Uterus (tissue), 4 donors: ENCODE measurements around the gene RALGPS2. TPM values are rescaled to one million over a fixed set of nuclear protein-coding genes. Genes with fewer than 3 reads are reported as not detected.

Experiments
- DNase-seq, 2 donors: peaks; one replicate each; pipeline ENCODE4 v3.0.0-alpha.2; 2019 to 2020
- H3K27ac ChIP-seq, 2 donors: fragments of 200-600 bp; sonication (generic); 1 replicate in 1 of 2; 2 replicates in 1 of 2; pipeline ENCODE4 v1.5.1; 2016 to 2018
- H3K27me3 ChIP-seq, 2 donors: fragments of 200-600 bp; sonication (generic); one replicate each; pipeline ENCODE4 v1.5.1; 2018 to 2019; ENCODE audit warnings: control low read depth in 1 of 2
- H3K36me3 ChIP-seq, 2 donors: fragments of 200-600 bp; sonication (generic); one replicate each; pipeline ENCODE4 v1.5.1; 2019; ENCODE audit warnings: control low read depth in 1 of 2
- H3K4me1 ChIP-seq, 2 donors: fragments of 200-600 bp; sonication (generic); one replicate each; pipeline ENCODE4 v1.5.1; 2018 to 2019; ENCODE audit warnings: control low read depth in 1 of 2
- H3K4me3 ChIP-seq, 2 donors: fragments of 200-600 bp; sonication (generic); 1 replicate in 1 of 2; 2 replicates in 1 of 2; pipeline ENCODE4 v1.5.1; 2018 to 2019; ENCODE audit warnings: mild to moderate bottlenecking in 1 of 2
- H3K9me3 ChIP-seq, 2 donors: fragments of 200-600 bp; sonication (generic); one replicate each; pipeline ENCODE4 v1.5.1; 2019; ENCODE audit warnings: control low read depth in 1 of 2
- CTCF ChIP-seq, 4 experiments: fragments of 200-600 bp in 2 of 4; fragments of 450-650 bp in 2 of 4; sonication (generic) in 2 of 4; IDR thresholded peaks; one replicate each; pipeline ENCODE4 v1.5.1; 2016 to 2019; ENCODE audit warnings: antibody characterized with exemption in 4 of 4, mild to moderate bottlenecking in 2 of 4, moderate library complexity in 1 of 4
- POLR2A ChIP-seq, 2 donors: fragments of 450-650 bp; IDR thresholded peaks; one replicate each; pipeline ENCODE4 v1.6.1; 2016; ENCODE audit warnings: antibody characterized with exemption in 2 of 2, mild to moderate bottlenecking in 1 of 2, moderate library complexity in 1 of 2
- intact Hi-C: fragments of 100-400 bp; cut with DNase I; formaldehyde crosslinking; loops from one replicate; pipeline ENCODE4 v1.15.1; 2023; ENCODE audit warnings: low total_unique reads
- total RNA-seq, 4 donors: library from RNA; depleted of rRNA in 3 of 4; stranded (reverse); fragments of >200 nt in 3 of 4; gene quantifications; one replicate each; pipeline versions ENCODE4 v1.1.0 to v1.2.4, GENCODE V29; 2014 to 2023
- donor health status: DM: yes; HTN: yes; CAD: no.

The RALGPS2 gene
- total RNA-seq, 4 donors from 2014 or later = 4.9 to 109 (median 24.7) TPM

- no peaks in the 10 kb centered on the region for H3K36me3 ChIP-seq
- intact Hi-C loops = no loop called here
- TF ChIP-seq POLR2A (IDR thresholded peaks at IDR 0.05) = no peak
- H3K27ac ChIP-seq = no peak overlapping the region
- DNase-seq = no peak
- no peaks in the 10 kb centered on the region for H3K9me3 ChIP-seq
- no peaks in the 10 kb centered on the region for H3K27me3 ChIP-seq
- no peaks in the 10 kb centered on the region for H3K4me1 ChIP-seq
- no peak overlapping the region for H3K4me3 ChIP-seq
Observed at GRCh38 chr1:178885869-178886268, 160.8 kb downstream of the RALGPS2 start.

DNA sequence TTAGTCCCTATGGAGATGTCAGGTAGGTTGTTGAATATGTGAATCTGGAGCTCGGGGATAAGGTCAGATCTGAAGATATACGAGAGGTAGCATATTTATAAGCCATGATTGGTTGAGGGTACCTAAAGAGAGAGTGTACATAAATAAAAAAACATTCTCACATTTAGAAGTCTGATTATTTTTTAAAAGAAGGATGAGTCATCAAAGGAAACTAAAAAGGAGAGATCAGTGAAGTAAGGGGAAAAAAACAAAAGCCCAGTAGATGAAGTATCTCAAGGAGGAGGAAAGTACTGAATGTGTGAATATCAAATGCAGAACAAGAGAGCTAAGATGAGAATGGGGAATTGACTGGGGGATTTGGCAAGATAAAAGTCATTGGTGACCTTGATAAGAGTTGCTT is 161.5 kb downstream of the RALGPS2 start:
- Histone ChIP-seq H3K27me3 (no peaks in the 10 kb centered on the region), H3K36me3 (no peaks in the 10 kb centered on the region), H3K4me1 (no peaks in the 10 kb centered on the region), H3K4me3 (no peak overlapping the region), H3K27ac (no peak overlapping the region), H3K9me3 (no peaks in the 10 kb centered on the region)
- intact Hi-C loops = no loop called here
- DNase-seq = no peak
- TF ChIP-seq CTCF (IDR thresholded peaks at IDR 0.05) (no peak), POLR2A (IDR thresholded peaks at IDR 0.05) (no peak)

DNA sequence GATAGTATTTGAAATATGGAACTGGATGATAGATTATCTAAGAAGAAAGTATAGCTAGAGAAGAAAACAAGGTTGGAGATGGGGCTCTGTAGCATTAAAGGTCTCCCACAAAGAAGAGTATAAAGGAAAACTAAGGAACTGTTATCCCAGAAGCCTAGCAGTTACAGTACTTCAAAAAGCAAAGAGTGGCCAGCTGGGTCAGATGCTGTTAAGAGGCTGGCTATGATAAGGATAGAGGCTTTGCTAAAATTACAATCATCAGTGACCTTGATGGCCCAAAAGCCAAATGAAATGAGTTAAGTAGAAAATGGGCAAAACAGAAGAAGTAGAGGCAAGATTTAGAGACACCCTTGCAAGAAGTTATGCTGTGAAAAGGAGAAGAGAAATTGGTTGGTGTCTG is 170.9 kb downstream of the RALGPS2 start:
- H3K4me1 ChIP-seq = no peaks in the 10 kb centered on the region
- H3K4me3 ChIP-seq = no peak overlapping the region
- H3K27ac ChIP-seq = no peak overlapping the region
- TF ChIP-seq POLR2A (IDR thresholded peaks at IDR 0.05) (no peak), CTCF (IDR thresholded peaks at IDR 0.05) (no peak)
- intact Hi-C loops = no loop called here
- H3K36me3 ChIP-seq = no peaks in the 10 kb centered on the region
- H3K9me3 ChIP-seq = no peaks in the 10 kb centered on the region
- H3K27me3 ChIP-seq = no peaks in the 10 kb centered on the region
- no peak for DNase-seq

- H3K4me3 ChIP-seq = no peak overlapping the region
- H3K4me1 ChIP-seq = no peaks in the 10 kb centered on the region
- no peak overlapping the region for H3K27ac ChIP-seq
- H3K36me3 ChIP-seq = no peaks in the 10 kb centered on the region
- H3K9me3 ChIP-seq = no peaks in the 10 kb centered on the region
- no peaks in the 10 kb centered on the region for H3K27me3 ChIP-seq
- no peak for TF ChIP-seq CTCF (IDR thresholded peaks at IDR 0.05)
- no peak for TF ChIP-seq POLR2A (IDR thresholded peaks at IDR 0.05)
- intact Hi-C loops = no loop called here
- DNase-seq = no peak
Observed at GRCh38 chr1:178898401-178898800, 173.4 kb downstream of the RALGPS2 start.

- no peaks in the 10 kb centered on the region for H3K9me3 ChIP-seq
- no peak for TF ChIP-seq POLR2A (IDR thresholded peaks at IDR 0.05)
- TF ChIP-seq CTCF (IDR thresholded peaks at IDR 0.05) = no peak
Observed at GRCh38 chr1:178899402-178899801, 174.4 kb downstream of the RALGPS2 start.

GRCh38 chr1:178901482-178902125 is 176.6 kb downstream of the RALGPS2 start:
- Histone ChIP-seq H3K27me3 (no peaks in the 10 kb centered on the region), H3K4me3 (no peak overlapping the region), H3K27ac (no peak overlapping the region), H3K9me3 (no peaks in the 10 kb centered on the region), H3K36me3 (no peaks in the 10 kb centered on the region), H3K4me1 (no peaks in the 10 kb centered on the region)
- TF ChIP-seq POLR2A (IDR thresholded peaks at IDR 0.05) (no peak), CTCF (IDR thresholded peaks at IDR 0.05) (no peak)
- intact Hi-C loops = no loop called here
- DNase-seq = no peak

More at GRCh38 chr1:178899402-178899801, 174.4 kb downstream of the RALGPS2 start:
- H3K27me3 ChIP-seq = no peaks in the 10 kb centered on the region
- intact Hi-C loops = no loop called here
- DNase-seq = no peak
- no peaks in the 10 kb centered on the region for H3K36me3 ChIP-seq
- no peaks in the 10 kb centered on the region for H3K4me1 ChIP-seq
- no peak overlapping the region for H3K4me3 ChIP-seq
- no peak overlapping the region for H3K27ac ChIP-seq
